Measurements from ENCODE around the gene MC1R.
"Not testable (repeated sequence)": the region's sequence is repeated elsewhere in the genome, so short reads cannot be mapped to it uniquely, and the experiment has no call there.

The MC1R gene

DNA sequence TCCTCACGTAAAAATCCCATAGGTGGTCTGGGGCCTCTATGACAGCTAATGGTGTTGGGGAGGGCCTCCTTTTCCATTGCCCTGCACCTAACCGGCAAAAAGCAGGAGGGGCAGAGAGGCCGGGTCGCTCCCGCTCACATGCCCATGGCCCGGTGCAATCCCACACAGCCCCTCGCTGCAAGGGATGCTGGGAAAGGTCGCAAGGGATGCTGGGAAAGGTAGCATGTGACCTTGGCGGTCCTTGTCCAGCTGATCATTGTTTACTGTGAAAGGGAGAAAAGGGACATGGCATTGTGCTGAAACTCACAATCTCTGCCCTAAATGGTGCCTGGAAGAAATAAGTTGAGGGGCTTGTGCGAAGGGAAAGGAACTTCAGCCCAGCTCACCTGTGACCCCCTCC, 39.9 kb downstream of the MC1R start:
- no peak for DNase-seq (ENCODE audit: low read depth)

DNA sequence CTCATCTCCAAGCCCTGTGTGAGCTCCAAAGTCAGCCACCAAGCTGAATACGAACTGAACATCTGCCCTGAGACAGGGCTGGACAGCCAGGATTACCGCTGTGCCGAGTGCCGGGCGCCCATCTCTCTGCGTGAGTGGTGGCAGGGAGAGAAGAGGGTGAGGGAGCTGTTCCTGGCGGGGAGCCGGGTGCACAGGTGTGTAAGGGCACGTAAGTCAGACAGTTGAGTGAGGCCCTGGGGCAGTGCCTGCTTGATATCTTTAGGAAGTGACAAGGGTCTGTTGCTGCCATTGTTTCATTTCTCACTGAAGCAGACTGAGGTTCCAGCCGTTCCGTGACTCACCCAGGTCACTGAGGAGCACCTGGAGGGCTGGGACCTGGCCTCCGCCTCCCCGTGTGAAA, 42.3 kb downstream of the MC1R start:
- DNase-seq (ENCODE audit: low read depth) = no peak

DNA sequence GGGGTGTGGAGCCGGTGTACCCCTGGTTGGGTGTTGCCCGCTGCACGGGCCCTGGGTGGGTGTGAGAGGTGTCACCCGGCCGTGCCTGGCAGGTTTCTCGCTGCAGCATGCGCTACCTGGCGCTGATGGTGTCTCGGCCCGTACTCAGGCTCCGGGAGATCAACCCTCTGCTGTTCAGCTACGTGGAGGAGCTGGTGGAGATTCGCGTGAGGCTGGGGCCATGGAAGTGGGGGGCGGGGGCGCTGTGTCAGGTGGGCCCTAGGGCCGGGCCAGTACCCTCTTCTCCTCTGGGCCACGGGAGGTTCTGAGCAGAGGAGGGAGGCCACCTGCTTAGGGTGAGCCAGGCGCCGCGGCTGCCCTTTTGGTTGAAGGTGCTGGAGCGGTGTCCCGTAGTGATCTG, 43.3 kb downstream of the MC1R start:
- no peak for DNase-seq (ENCODE audit: low read depth)

DNA sequence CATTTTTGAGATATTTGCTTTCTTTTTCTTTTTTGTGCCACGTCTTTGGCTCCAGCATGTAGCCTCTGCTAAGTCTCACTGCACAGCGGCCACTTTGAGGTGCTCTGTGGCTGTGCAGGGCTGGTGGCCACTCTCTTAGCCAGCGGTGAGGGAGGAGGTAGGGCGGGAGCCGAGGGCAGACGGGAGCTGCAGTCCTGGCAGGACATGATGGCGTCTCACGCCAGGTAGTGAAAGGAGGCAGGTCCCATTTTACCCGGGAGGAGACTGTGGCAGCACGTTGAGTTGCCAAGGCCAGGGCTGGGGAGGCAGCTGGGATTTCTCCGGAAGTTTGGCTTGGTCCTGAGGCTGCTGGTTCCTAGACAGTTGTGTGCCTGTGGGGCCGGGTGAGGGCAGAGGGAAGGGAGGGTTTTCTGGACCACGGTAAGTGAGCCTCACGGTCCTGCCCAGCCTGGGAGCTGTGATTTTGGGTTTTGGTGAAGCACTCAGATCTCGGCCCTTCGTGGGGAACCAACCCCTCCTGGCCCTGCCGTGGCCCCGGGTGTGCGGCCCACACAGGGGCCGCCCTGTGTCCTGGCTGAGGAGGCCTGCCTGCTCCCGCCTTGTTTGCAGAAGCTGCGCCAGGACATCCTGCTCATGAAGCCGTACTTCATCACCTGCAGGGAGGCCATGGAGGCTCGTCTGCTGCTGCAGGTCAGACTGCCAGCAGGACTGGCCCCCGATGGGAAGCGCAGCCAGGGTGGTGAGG, 44.3 kb downstream of the MC1R start:
- no peak for DNase-seq (ENCODE audit: low read depth)

DNA sequence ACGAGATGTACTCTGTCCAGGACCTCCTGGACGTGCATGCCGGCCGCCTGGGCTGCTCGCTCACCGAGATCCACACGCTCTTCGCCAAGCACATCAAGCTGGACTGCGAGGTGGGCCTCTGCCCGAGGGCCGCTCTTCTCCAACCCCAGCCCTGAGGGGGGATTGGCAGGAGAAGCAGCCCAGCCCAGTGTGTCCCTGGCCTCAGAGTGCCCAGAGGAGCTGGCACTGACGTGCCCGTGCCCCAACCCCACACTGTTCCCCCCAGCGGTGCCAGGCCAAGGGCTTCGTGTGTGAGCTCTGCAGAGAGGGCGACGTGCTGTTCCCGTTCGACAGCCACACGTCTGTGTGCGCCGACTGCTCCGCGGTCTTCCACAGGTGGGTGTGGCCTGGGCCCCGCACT, 45.5 kb downstream of the MC1R start:
- DNase-seq (ENCODE audit: low read depth) = no peak

DNA sequence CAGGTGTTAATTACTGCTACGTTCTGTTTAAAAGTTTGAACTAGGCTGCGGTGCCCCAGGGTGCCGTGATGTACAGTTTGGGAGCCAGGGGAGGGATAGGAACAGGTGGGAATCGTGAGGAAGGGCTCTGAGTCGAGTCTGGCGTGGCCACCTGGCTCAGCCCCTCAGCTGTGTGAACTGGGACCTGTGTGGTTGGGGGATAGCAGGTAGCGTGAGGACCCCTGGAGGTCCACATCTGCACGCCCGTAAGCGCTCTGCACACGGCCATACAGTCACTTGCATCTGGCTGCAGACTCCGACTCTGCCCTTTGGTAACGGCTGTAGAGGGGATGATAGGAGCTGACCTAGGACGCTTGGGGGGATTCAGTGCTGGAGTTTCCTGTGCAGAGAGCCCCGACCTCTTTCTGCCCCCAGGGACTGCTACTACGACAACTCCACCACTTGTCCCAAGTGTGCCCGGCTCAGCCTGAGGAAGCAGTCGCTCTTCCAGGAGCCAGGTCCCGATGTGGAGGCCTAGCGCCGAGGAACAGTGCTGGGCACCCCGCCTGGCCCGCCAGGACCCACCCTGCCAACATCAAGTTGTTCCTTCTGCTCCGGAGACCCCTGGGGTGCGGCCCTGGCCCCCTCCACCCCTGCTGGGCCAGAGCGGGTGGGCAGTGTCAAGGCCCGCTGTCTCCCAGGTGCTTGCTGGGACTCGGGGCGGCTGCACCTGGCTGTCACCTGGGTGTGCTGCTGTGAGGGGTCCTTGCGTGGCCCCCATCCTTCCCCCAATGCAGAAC, 47.0 kb downstream of the MC1R start:
- no peak for DNase-seq (ENCODE audit: low read depth)

DNA sequence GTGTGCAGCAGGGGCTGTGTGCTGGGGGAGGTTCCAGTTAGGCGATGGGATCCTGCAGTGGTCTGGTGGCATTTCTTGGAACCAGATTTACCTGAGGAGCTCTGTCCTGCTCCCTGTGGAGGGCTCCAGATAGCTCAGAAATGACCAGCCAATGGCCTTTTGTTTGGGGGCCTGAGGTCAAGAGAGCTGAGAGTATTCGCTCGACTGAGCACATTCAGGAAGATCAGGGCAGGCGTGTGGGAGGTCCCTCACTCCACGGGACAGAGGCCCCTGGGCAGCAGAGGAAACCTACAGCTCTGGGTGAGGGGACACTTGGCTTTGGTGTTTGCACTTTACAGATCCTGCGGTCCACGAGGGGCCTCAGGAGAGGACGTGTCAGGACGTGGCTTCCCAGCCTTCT, 48.1 kb downstream of the MC1R start:
- DNase-seq (ENCODE audit: low read depth) = no peak

DNA sequence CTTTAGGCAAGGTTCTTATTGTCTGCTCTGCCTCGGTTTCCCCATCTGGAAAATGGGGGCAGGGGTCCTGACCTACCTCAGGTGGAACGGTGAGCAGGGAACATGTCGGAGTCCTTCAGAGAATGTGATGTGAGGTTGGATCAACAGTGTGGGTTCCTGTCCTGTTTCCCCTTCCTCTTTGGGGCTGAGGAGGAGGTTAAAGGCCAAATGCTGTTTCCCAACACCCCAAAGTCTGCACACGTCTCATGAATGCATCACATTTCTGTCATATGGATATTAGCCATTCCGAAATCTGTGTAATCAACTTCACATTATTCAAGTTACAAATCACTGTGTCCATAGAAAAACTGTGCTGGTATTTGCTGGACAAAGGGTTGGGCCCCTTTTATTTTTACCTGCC, 48.8 kb downstream of the MC1R start:
- DNase-seq (ENCODE audit: low read depth) = not testable (repeated sequence)

DNA sequence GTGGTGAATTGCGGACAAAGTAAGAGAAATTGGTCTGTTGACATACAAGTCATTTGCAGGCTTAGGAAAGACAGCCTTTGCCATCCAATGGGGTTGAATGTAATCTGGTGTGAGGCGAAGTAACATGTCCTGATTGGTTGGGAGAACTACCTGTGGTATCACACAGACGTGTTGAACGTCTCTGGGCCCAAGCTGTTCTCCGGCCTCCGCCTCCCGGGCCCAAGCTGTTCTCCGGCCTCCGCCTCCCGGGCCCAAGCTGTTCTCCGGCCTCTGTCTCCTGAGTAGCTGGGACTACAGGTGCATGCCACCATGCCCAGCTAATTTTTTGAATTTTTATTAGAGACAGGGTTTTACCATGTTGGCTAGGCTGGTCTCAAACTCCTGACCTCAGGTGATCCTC, 49.4 kb downstream of the MC1R start:
- not testable (repeated sequence) for DNase-seq (ENCODE audit: low read depth)

DNA sequence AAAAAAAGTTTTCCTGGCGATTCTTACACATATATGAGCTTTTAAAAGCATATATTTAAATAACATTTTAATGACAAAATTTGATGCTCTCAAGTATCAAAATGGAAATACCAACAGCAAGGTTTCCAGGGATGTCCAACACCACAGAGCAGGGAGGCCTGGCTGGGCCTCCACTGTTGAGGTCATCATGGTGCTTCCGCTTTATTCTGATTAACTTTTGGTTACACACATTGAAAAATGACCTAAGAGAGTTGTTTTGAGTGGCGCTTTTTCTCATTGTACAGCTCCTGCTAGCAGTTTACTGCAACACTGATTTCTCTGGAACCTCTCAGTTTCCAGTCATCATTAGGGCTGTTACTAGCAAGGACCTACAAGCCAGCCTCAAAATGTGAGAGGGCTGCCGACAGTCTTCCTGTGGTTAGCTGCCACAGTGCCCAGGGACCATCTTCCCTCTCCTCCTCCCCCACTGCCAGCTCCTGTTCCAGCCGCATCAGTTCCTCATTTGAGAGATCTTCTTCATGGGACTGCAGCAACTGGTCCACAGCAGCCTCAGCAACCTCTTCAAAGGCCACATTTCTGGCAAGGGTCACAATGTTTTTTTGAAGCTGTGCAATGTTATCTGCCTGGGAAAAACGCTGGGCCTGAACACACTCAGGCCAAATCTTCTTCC, 51.2 kb downstream of the MC1R start:
- no peak for DNase-seq (ENCODE audit: low read depth)

Measured in T follicular helper cell (primary cell).